Stomach (tissue), 9 donors: Measurements from ENCODE around the gene PARVB. TPM values are rescaled to one million over a fixed set of nuclear protein-coding genes. Genes with fewer than 3 reads are reported as not detected.

Experiments used
- DNase-seq, 2 donors: peaks; one replicate each; pipeline versions ENCODE4 v3.0.0 to v3.0.0-alpha.2; 2013 to 2019
- H3K27ac ChIP-seq, 5 donors: fragments of 200-600 bp in 4 of 5; sonication (generic) in 4 of 5; one replicate each; pipeline ENCODE4 v1.5.1; 2013 to 2019; ENCODE audit warnings: mild to moderate bottlenecking in 1 of 5, moderate library complexity in 1 of 5
- H3K27me3 ChIP-seq, 3 donors: fragments of 200-600 bp; sonication (generic); one replicate each; pipeline ENCODE4 v1.5.1; 2017 to 2019; ENCODE audit warnings: mixed run types in 1 of 3
- H3K36me3 ChIP-seq, 4 donors: fragments of 200-600 bp; sonication (generic); 1 replicate in 3 of 4; 2 replicates in 1 of 4; pipeline ENCODE4 v1.5.1; 2016 to 2019
- H3K4me1 ChIP-seq, 4 donors: fragments of 200-600 bp; sonication (generic); one replicate each; pipeline ENCODE4 v1.5.1; 2016 to 2019
- H3K4me3 ChIP-seq, 4 donors: fragments of 200-600 bp; sonication (generic) in 3 of 4; one replicate each; pipeline ENCODE4 v1.5.1; 2016 to 2019; ENCODE audit warnings: mild to moderate bottlenecking in 1 of 4
- H3K9me3 ChIP-seq, 4 donors: fragments of 200-600 bp; sonication (generic); one replicate each; pipeline ENCODE4 v1.5.1; 2016 to 2019
- CTCF ChIP-seq, 7 experiments: fragments of 450-650 bp in 4 of 7; fragments of 200-600 bp in 3 of 7; sonication (generic) in 3 of 7; IDR thresholded peaks; one replicate each; pipeline ENCODE4 v1.5.1; 2016 to 2019; ENCODE audit warnings: antibody characterized with exemption in 7 of 7, control low read depth in 2 of 7, mild to moderate bottlenecking in 1 of 7
- EP300 ChIP-seq: sonication (generic); formaldehyde crosslinking; IDR thresholded peaks from one replicate; pipeline ENCODE4 v1.6.1; 2017; ENCODE audit warnings: antibody characterized with exemption
- POLR2A ChIP-seq, 4 donors: fragments of 450-650 bp; IDR thresholded peaks; one replicate each; pipeline ENCODE4 v1.6.1; 2016; ENCODE audit warnings: antibody characterized with exemption in 4 of 4, control low read depth in 2 of 4, mild to moderate bottlenecking in 1 of 4, moderate library complexity in 1 of 4
- POLR2AphosphoS5 ChIP-seq, 3 donors: sonication (generic); formaldehyde crosslinking; IDR thresholded peaks; one replicate each; pipeline ENCODE4 v1.6.1; 2016; ENCODE audit warnings: antibody characterized with exemption in 3 of 3
- WGBS, 5 donors: extraction: QIAGEN DNeasy Blood & Tissue Kit in 3 of 5; methylation state at CpG; one replicate each; pipeline versions ENCODE4 v1.1.5 to v1.1.7; 2013 to 2018; 5-methylcytosine and 5-hydroxymethylcytosine counted together
- intact Hi-C: fragments of 100-400 bp; cut with DNase I; formaldehyde crosslinking; loops from one replicate; pipeline ENCODE4 v1.15.1; 2023; ENCODE audit warnings: low total_unique reads
- polyA plus RNA-seq, 3 donors: library from polyadenylated mRNA; stranded (reverse); fragments of 200-250 nt; gene quantifications; one replicate each; pipeline ENCODE4 v1.2.3, GENCODE V29; 2013
- total RNA-seq, 5 donors: library from RNA; depleted of rRNA; stranded (reverse); fragments of >200 nt; gene quantifications; one replicate each; pipeline versions ENCODE4 v1.1.0 to v1.2.3, GENCODE V29; 2014 to 2016
- donor health status: healthy with polysubstance abuse.
- donor health status: Bipolar disorder and iron deficiency.
- donor health status: healthy.

The PARVB gene
- total and polyA plus RNA-seq, 8 donors: 2.9 to 143 (median 19.1) TPM

- no peaks in the 10 kb centered on the region for H3K27me3 ChIP-seq
- DNase-seq: no peak
- H3K4me3 ChIP-seq: no peak overlapping the region
- peak in 1 of 3 donors; percentile 67 for TF ChIP-seq POLR2AphosphoS5 (IDR thresholded peaks at IDR 0.05)
- peak; percentile 25 for TF ChIP-seq EP300
- no peak for TF ChIP-seq CTCF (IDR thresholded peaks at IDR 0.05)
- no peak for TF ChIP-seq POLR2A (IDR thresholded peaks at IDR 0.05)
- H3K4me1 ChIP-seq: peaks cover 4 to 58% (median 20%) of the 10 kb centered on the region in 4 donors
- 75 to 93% (median 85%) methylated on average over 8 of the region's 8 CpGs for WGBS, 5 donors
- peak overlapping the region in 2 of 5 donors; percentile 57 to 79 for H3K27ac ChIP-seq
- H3K9me3 ChIP-seq: no peaks in the 10 kb centered on the region
- peaks cover 0 to 21% (median 11%) of the 10 kb centered on the region in 4 donors for H3K36me3 ChIP-seq
- intact Hi-C loops: no loop called here
Measured at GRCh38 chr22:44145544-44145943, 121.4 kb downstream of the PARVB start.

GRCh38 chr22:44146088-44146861, 122.2 kb downstream of the PARVB start:
- TF ChIP-seq CTCF (IDR thresholded peaks at IDR 0.05): no peak
- no peak for TF ChIP-seq POLR2AphosphoS5 (IDR thresholded peaks at IDR 0.05)
- TF ChIP-seq POLR2A (IDR thresholded peaks at IDR 0.05): no peak
- TF ChIP-seq EP300: no peak
- Histone ChIP-seq H3K27me3 (no peaks in the 10 kb centered on the region), H3K36me3 (peaks cover 0 to 19% (median 11%) of the 10 kb centered on the region in 4 donors), H3K9me3 (no peaks in the 10 kb centered on the region), H3K4me1 (peaks cover 4 to 56% (median 20%) of the 10 kb centered on the region in 4 donors), H3K27ac (peak overlapping the region in 1 of 5 donors; percentile 79), H3K4me3 (no peak overlapping the region)
- no peak for DNase-seq
- intact Hi-C loops: no loop called here
- 87 to 89% (median 89%) methylated on average over 32 to 33 of the region's 33 CpGs for WGBS, 5 donors

DNA sequence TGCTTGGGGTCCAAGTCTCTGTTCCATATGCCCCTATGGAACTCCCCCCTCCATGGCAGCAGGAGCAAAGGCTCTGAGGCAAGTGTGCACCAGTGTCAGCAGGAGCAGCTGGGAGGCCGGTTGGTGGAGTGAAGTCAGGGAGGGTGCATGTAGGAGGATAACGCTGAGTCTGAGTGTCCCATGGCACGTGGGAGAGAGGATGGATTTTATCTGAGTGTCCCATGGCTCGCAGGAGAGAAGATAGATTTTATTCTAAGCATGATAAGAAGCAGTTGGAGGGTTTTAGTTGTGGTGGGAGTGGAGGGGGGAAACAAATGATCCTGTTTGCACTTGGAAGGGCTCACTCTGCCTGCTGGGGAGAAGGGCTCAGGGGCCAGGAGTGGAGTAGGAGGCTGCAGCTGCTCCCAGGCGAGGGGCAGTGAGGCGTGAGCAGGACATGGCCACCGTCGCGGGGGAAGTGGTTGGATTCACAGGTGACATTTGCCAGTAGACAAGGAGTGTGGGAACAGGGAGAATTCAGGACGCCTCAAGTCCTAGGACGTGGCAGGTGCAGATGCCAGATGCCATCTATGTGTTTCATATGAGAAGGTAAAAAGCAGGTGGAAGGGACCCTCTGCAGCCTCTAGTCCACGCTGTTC, 123.0 kb downstream of the PARVB start:
- TF ChIP-seq POLR2AphosphoS5 (IDR thresholded peaks at IDR 0.05) (no peak), EP300 (no peak), POLR2A (IDR thresholded peaks at IDR 0.05) (no peak), CTCF (IDR thresholded peaks at IDR 0.05) (no peak)
- no peaks in the 10 kb centered on the region for H3K27me3 ChIP-seq
- DNase-seq: no peak
- peak overlapping the region in 1 of 5 donors; percentile 79 for H3K27ac ChIP-seq
- 70 to 82% (median 72%) methylated on average over 12 of the region's 12 CpGs for WGBS, 5 donors
- H3K36me3 ChIP-seq: peaks cover 0 to 26% (median 14%) of the 10 kb centered on the region in 4 donors
- intact Hi-C loops: no loop called here
- no peaks in the 10 kb centered on the region for H3K9me3 ChIP-seq
- H3K4me1 ChIP-seq: peaks cover 4 to 56% (median 20%) of the 10 kb centered on the region in 4 donors
- no peak overlapping the region for H3K4me3 ChIP-seq

DNA sequence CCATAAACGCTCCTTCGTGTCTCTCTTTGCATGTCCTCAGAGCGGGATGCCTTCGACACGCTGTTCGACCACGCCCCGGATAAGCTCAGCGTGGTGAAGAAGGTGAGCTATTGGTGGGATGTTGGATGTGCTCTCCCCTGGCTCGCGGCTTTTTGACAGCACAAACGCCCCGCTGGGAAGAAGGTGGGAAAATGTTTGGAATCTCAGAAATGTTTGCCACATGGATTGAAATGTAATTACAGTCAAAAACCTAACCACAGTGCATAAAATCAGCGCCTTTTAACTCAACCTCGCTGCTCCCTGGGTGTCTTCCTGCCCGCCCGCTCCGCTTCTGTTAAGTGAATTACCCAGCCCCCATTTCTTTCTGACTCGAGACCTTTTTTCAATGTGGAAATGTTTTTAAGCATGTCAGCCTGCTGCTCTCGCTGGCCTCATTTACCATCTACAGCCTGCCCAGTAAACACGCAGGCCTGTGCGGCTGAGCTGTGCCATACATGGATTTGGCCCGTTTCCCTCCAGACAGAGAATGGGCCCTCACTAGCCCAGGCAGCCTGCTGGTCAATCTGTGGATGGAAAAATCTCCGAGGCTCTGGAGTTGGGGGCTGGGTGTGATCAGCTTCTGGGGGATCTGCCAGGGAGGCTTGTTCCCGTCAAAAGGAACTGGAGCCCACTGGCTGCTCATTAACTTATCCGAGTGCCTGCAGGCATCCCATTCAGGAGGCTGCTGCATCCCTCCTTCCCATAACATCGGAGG, 123.9 kb downstream of the PARVB start:
- peak in 1 of 2 donors; percentile 82 for DNase-seq
- Histone ChIP-seq H3K27me3 (no peaks in the 10 kb centered on the region), H3K4me3 (no peak overlapping the region), H3K4me1 (peaks cover 3 to 48% (median 17%) of the 10 kb centered on the region in 4 donors), H3K36me3 (peaks cover 0 to 35% (median 17%) of the 10 kb centered on the region in 4 donors), H3K27ac (peak overlapping the region in 3 of 5 donors; percentile 15 to 79 (median 39)), H3K9me3 (no peaks in the 10 kb centered on the region)
- intact Hi-C loops: no loop called here
- WGBS, 5 donors: 57 to 65% (median 61%) methylated on average over 27 of the region's 27 CpGs
- TF ChIP-seq POLR2AphosphoS5 (IDR thresholded peaks at IDR 0.05) (peak in 1 of 3 donors; percentile 53), POLR2A (IDR thresholded peaks at IDR 0.05) (no peak)
